Measurements from ENCODE around the gene SLC29A2.

- TF ChIP-seq CTCF (IDR thresholded peaks at IDR 0.05) (no peak), POLR2A (IDR thresholded peaks at IDR 0.05) (no peak)
Observed at GRCh38 chr11:66331542-66332370, 39.8 kb downstream of the SLC29A2 start.
